Heart left ventricle (tissue), 13 donors: ENCODE results near the gene C1QL1.

Source experiments
- POLR2A ChIP-seq, 2 donors: fragments of 450-650 bp; IDR thresholded peaks; one replicate each; pipeline ENCODE4 v1.6.1; 2017; ENCODE audit warnings: antibody characterized with exemption in 2 of 2, mild to moderate bottlenecking in 2 of 2, moderate library complexity in 2 of 2
- TF ChIP-seq, protein P1 (sequence below), 12 donors: fragments of 200-600 bp; sonication (generic) in 4 of 12; IDR thresholded peaks; one replicate each; pipeline versions ENCODE4 v1.5.0 to v1.8.0; 2018 to 2022; ENCODE audit warnings: antibody characterized with exemption in 12 of 12, mild to moderate bottlenecking in 5 of 12
- donor health status: ischemic (EF 13 %, LVEDD 7.1; RV severe dilation, severe dysfunction).
- donor health status: DM: no; HTN: yes; CAD: no.
- donor health status: DM: no; HTN: no; CAD: no.
- donor health status: ischemic (EF 25% LVEDD 6.9; RV normal size, moderate dysfunction).
- donor health status: ischemic (EF 25% LVEDD 5.7; RV mildly dilated, moderate dysfunction).
- donor health status: ischemic (EF 35%, LVEDD 5.7; RV mildly dilated, moderate dysfunction).
- donor health status: nonischemic (EF 11% LVEDD 7.7; RV severe dilation, severe dysfunction).
- donor health status: DM: yes; HTN: yes; CAD: no.
- donor health status: PGD.
- donor health status: ischemic (EF 29% LVEDD 5.4; RV normal size, mild dysfunction).
- donor health status: nonischemic (EF 23%, LVEDD 6.1; RV moderate dilation, normal function).

DNA sequence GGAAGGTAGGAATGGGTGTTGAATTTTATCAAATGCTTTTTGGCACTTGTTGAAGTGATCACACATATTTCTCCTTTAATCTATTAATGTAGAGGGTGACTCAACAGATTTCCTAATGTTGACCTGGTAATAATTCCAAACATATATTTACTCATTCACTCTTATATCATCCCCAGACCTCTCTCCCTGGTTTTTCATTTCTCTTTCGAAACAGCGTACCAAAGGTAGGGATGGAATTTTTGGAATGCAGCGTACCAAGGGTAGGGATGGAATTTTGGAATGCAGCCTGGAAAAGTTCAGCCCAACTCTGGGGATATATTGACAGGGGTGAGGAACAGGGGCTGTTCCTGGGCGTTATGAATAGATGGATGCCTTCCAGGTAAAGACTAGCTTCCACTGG is 27.8 kb downstream of the C1QL1 start:
- TF ChIP-seq, protein P1, sequence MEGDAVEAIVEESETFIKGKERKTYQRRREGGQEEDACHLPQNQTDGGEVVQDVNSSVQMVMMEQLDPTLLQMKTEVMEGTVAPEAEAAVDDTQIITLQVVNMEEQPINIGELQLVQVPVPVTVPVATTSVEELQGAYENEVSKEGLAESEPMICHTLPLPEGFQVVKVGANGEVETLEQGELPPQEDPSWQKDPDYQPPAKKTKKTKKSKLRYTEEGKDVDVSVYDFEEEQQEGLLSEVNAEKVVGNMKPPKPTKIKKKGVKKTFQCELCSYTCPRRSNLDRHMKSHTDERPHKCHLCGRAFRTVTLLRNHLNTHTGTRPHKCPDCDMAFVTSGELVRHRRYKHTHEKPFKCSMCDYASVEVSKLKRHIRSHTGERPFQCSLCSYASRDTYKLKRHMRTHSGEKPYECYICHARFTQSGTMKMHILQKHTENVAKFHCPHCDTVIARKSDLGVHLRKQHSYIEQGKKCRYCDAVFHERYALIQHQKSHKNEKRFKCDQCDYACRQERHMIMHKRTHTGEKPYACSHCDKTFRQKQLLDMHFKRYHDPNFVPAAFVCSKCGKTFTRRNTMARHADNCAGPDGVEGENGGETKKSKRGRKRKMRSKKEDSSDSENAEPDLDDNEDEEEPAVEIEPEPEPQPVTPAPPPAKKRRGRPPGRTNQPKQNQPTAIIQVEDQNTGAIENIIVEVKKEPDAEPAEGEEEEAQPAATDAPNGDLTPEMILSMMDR (IDR thresholded peaks at IDR 0.05): no peak
- TF ChIP-seq POLR2A (IDR thresholded peaks at IDR 0.05): no peak
